H1 (cell line): ENCODE measurements around the gene CYP4B1. TPM values are rescaled to one million over a fixed set of nuclear protein-coding genes. Genes with fewer than 3 reads are reported as not detected.
"Not testable (repeated sequence)": the region's sequence is repeated elsewhere in the genome, so short reads cannot be mapped to it uniquely, and the experiment has no call there.

ENCODE experiments used
- CTCF ChIA-PET: fragments of 300-600 bp; sonication (Branson Sonifier 250); formaldehyde crosslinking; loops from one replicate; lab custom pipeline; 2021; ENCODE audit not compliant: partially characterized antibody; lab: Charles Lee
- POLR2A ChIA-PET: fragments of 300-600 bp; sonication (Branson Sonifier 250); formaldehyde crosslinking; loops from one replicate; lab custom pipeline; 2021; ENCODE audit warnings: inconsistent platforms; ENCODE audit not compliant: partially characterized antibody; lab: Charles Lee
- DNase-seq, 2 experiments: peaks; one replicate each; pipeline versions ENCODE4 v3.0.0 to v3.0.0-alpha.2; 2010 to 2022; ENCODE audit warnings: low spot score in 2 of 2, low read depth in 1 of 2, mixed read lengths in 1 of 2
- FAIRE-seq: peaks from 2 replicates; lab custom pipeline; 2011; peaks lifted over from hg19 to GRCh38; lab: Jason Lieb, UNC
- H2AFZ ChIP-seq: 2 replicates; pipeline ENCODE4 v1.8.1; 2012; ENCODE audit warnings: low read length, inconsistent platforms
- H2AK5ac ChIP-seq: 2 replicates; pipeline ENCODE4 v1.6.1; 2013; ENCODE audit warnings: low read depth, low read length
- H2BK120ac ChIP-seq: replicated peaks from 2 replicates; pipeline ENCODE3; 2013; ENCODE audit warnings: low read depth, low read length, inconsistent platforms
- H2BK12ac ChIP-seq: 2 replicates; pipeline ENCODE4 v1.6.1; 2013; ENCODE audit warnings: low read depth, low read length
- H2BK15ac ChIP-seq: 2 replicates; pipeline ENCODE4 v1.6.1; 2013; ENCODE audit warnings: low read length
- H2BK20ac ChIP-seq: 2 replicates; pipeline ENCODE4 v1.6.1; 2013; ENCODE audit warnings: low read length
- H2BK5ac ChIP-seq: 2 replicates; pipeline ENCODE4 v1.6.1; 2013; ENCODE audit warnings: low read depth, low read length
- H3K14ac ChIP-seq: 2 replicates; pipeline ENCODE4 v1.6.1; 2013; ENCODE audit warnings: inconsistent platforms; ENCODE audit not compliant: insufficient read length
- H3K18ac ChIP-seq: 2 replicates; pipeline ENCODE4 v1.6.1; 2013; ENCODE audit warnings: low read length; ENCODE audit errors: extremely low read depth
- H3K23ac ChIP-seq: 2 replicates; pipeline ENCODE4 v1.6.1; 2013; ENCODE audit warnings: inconsistent platforms; ENCODE audit not compliant: insufficient read length
- H3K23me2 ChIP-seq: 2 replicates; pipeline ENCODE4 v1.6.1; 2013; ENCODE audit warnings: low read depth, low read length
- H3K27ac ChIP-seq: 2 replicates; pipeline ENCODE4 v1.6.1; 2011; ENCODE audit warnings: low read depth, low read length, inconsistent platforms
- H3K27me3 ChIP-seq, 4 experiments: replicated peaks in 1 of 4; 1 replicate in 1 of 4; 2 replicates in 3 of 4; pipeline versions ENCODE4 v1.6.1 to v1.8.1; 2011 to 2013; ENCODE audit warnings: low read length in 3 of 4, mild to moderate bottlenecking in 3 of 4, inconsistent platforms in 2 of 4, mixed read lengths in 2 of 4, moderate library complexity in 1 of 4; ENCODE audit not compliant: control insufficient read depth in 3 of 4, insufficient read depth in 3 of 4; ENCODE audit errors: extremely low read depth in 1 of 4
- H3K36me3 ChIP-seq, 4 experiments: 2 replicates each; pipeline versions ENCODE4 v1.6.1 to v1.8.1; 2011 to 2013; ENCODE audit warnings: mild to moderate bottlenecking in 4 of 4, low read length in 3 of 4, moderate library complexity in 2 of 4, control low read depth in 1 of 4, inconsistent platforms in 1 of 4; ENCODE audit not compliant: insufficient read depth in 4 of 4, control insufficient read depth in 2 of 4
- H3K4ac ChIP-seq: replicated peaks from 2 replicates; pipeline ENCODE3; 2013; ENCODE audit warnings: low read length, low read depth, mixed read lengths, inconsistent platforms; ENCODE audit not compliant: insufficient read length
- H3K4me1 ChIP-seq, 4 experiments: replicated peaks in 1 of 4; 1 replicate in 1 of 4; 2 replicates in 3 of 4; pipeline versions ENCODE4 v1.6.1 to v1.8.1; 2011 to 2013; ENCODE audit warnings: low read length in 3 of 4, inconsistent platforms in 2 of 4, mixed read lengths in 1 of 4; ENCODE audit not compliant: insufficient read depth in 4 of 4, control insufficient read depth in 3 of 4
- H3K4me2 ChIP-seq, 2 experiments: 2 replicates each; pipeline versions ENCODE4 v1.6.1 to v1.8.1; 2011 to 2013; ENCODE audit warnings: low read depth in 2 of 2, low read length in 2 of 2, control low read depth in 1 of 2, inconsistent platforms in 1 of 2, mild to moderate bottlenecking in 1 of 2; ENCODE audit not compliant: insufficient read depth in 1 of 2
- H3K4me3 ChIP-seq, 4 experiments: fragments of 200-600, 300-600 bp in 1 of 4; sonication (generic), shearing (Covaris generic), sonication (Bioruptor Twin) in 1 of 4; 2 replicates each; pipeline versions ENCODE4 v1.5.1 to v1.8.1; 2011 to 2016; ENCODE audit warnings: low read length in 4 of 4, low read depth in 3 of 4, control low read depth in 2 of 4, inconsistent platforms in 2 of 4, mild to moderate bottlenecking in 2 of 4, mixed read lengths in 1 of 4, moderate library complexity in 1 of 4; ENCODE audit not compliant: insufficient read depth in 2 of 4; ENCODE audit errors: extremely low read depth in 1 of 4
- H3K56ac ChIP-seq: replicated peaks from 2 replicates; pipeline ENCODE3; 2013; ENCODE audit warnings: low read depth, mild to moderate bottlenecking, mixed read lengths, low read length, inconsistent platforms; ENCODE audit not compliant: insufficient read length
- H3K79me1 ChIP-seq: 2 replicates; pipeline ENCODE4 v1.6.1; 2013; ENCODE audit warnings: low read depth, low read length, control low read depth
- H3K79me2 ChIP-seq, 2 experiments: 2 replicates each; pipeline versions ENCODE4 v1.6.1 to v1.8.1; 2012 to 2013; ENCODE audit warnings: low read length in 2 of 2, mild to moderate bottlenecking in 2 of 2, inconsistent platforms in 1 of 2; ENCODE audit not compliant: insufficient read depth in 2 of 2, control insufficient read depth in 1 of 2
- H3K9ac ChIP-seq, 4 experiments: replicated peaks in 1 of 4; 1 replicate in 1 of 4; 2 replicates in 3 of 4; pipeline versions ENCODE4 v1.6.1 to v1.8.1; 2011 to 2013; ENCODE audit warnings: low read depth in 3 of 4, low read length in 3 of 4, control low read depth in 2 of 4, mild to moderate bottlenecking in 2 of 4, moderate library complexity in 2 of 4, inconsistent platforms in 1 of 4; ENCODE audit errors: extremely low read depth in 1 of 4
- H3K9me3 ChIP-seq, 2 experiments: 2 replicates each; pipeline versions ENCODE4 v1.6.1 to v1.8.1; 2012 to 2013; ENCODE audit warnings: mild to moderate bottlenecking in 2 of 2, moderate library complexity in 2 of 2, control low read depth in 1 of 2, inconsistent platforms in 1 of 2, low read depth in 1 of 2, low read length in 1 of 2, mixed read lengths in 1 of 2; ENCODE audit not compliant: insufficient read depth in 2 of 2
- H4K20me1 ChIP-seq, 2 experiments: replicated peaks in 1 of 2; 2 replicates each; pipeline versions ENCODE3 to v1.8.1; 2011 to 2013; ENCODE audit warnings: inconsistent platforms in 2 of 2, low read length in 2 of 2, mild to moderate bottlenecking in 1 of 2; ENCODE audit not compliant: insufficient read depth in 2 of 2, control insufficient read depth in 1 of 2
- H4K5ac ChIP-seq: 2 replicates; pipeline ENCODE4 v1.6.1; 2013; ENCODE audit warnings: low read length, low read depth, mixed read lengths, inconsistent platforms; ENCODE audit not compliant: insufficient read length
- H4K8ac ChIP-seq: 2 replicates; pipeline ENCODE4 v1.8.0; 2013; ENCODE audit warnings: mild to moderate bottlenecking, moderate library complexity, low read length, inconsistent platforms; ENCODE audit not compliant: insufficient read depth; ENCODE audit errors: extremely low read depth
- H4K91ac ChIP-seq: replicated peaks from 2 replicates; pipeline ENCODE3; 2013; ENCODE audit warnings: low read length, mixed read lengths, inconsistent platforms; ENCODE audit not compliant: insufficient read length
- WGBS, 2 experiments: shearing (Covaris generic) in 1 of 2; methylation state at CpG; one replicate each; pipeline versions ENCODE4 v1.1.6 to v1.1.7; 2013 to 2015; ENCODE audit warnings: low lambda C conversion rate in 2 of 2, mixed read lengths in 2 of 2, inconsistent platforms in 1 of 2, low coverage in 1 of 2, missing lambda C conversion rate in 1 of 2; ENCODE audit not compliant: insufficient replicate concordance in 2 of 2, insufficient coverage in 1 of 2, insufficient read length in 1 of 2; ENCODE audit errors: extremely low coverage in 1 of 2, missing lambda C conversion rate in 1 of 2; 5-methylcytosine and 5-hydroxymethylcytosine counted together
- polyA plus RNA-seq, 7 experiments: library from polyadenylated mRNA; depleted of rRNA in 3 of 7; stranded (reverse) in 5 of 7; unstranded in 2 of 7; fragments of >200 nt in 5 of 7; fragments of 200-250 nt in 2 of 7; gene quantifications; 1 replicate in 5 of 7; 2 replicates in 1 of 7; 4 replicates in 1 of 7; pipeline versions ENCODE4 v1.2.1 to v1.2.3, GENCODE V29; 2011 to 2013; ENCODE audit warnings: missing spikeins in 2 of 7, mixed read lengths in 2 of 7
- total RNA-seq: library from RNA; stranded (reverse); fragmentation: NEBNext Ultra II Directional; extraction: Animal tissue kit (Norgen Biotek cat#: 25700); gene quantifications from 2 replicates; pipeline ENCODE4 v1.2.1, GENCODE V29; 2021

The CYP4B1 gene
- total and polyA plus RNA-seq, 2 of the 8 experiments (the other 6 are each of a cell fraction or from before 2014, with no cell fraction given), result 0.23 TPM; not detected in 1

- H3K23ac ChIP-seq, H3K27me3 ChIP-seq, H3K36me3 ChIP-seq, H3K4me3 ChIP-seq, H3K56ac ChIP-seq, H2BK5ac ChIP-seq, H2AK5ac ChIP-seq, H3K9me3 ChIP-seq, DNase-seq, H4K5ac ChIP-seq, H3K14ac ChIP-seq, H3K79me2 ChIP-seq, H2AFZ ChIP-seq, H3K4me1 ChIP-seq, H4K8ac ChIP-seq, H3K27ac ChIP-seq, FAIRE-seq, H3K18ac ChIP-seq, H4K91ac ChIP-seq, H2BK20ac ChIP-seq, H3K4ac ChIP-seq, H3K79me1 ChIP-seq, POLR2A ChIA-PET, H2BK12ac ChIP-seq, H3K4me2 ChIP-seq, H3K23me2 ChIP-seq, H4K20me1 ChIP-seq, H3K9ac ChIP-seq, H2BK15ac ChIP-seq, H2BK120ac ChIP-seq: not testable (repeated sequence)
- 82% methylated on average over 9 of the region's 9 CpGs; no CpG with 5 or more reads in 1 of the 2 experiments for WGBS, 2 experiments
- CTCF ChIA-PET, result interaction anchor here (0.6 to 0.9 kb wide), 2 partner anchors 37 to 328 kb away, joined by 3 read pairs; no protein-coding TSS in a partner anchor
Measured at GRCh38 chr1:46846386-46846785, 47.5 kb downstream of the CYP4B1 start.
